GM21381 (cell line): ENCODE results near the gene LRRC55.

ENCODE experiments used
- ATAC-seq: cut with Tn5 transposase; IDR thresholded peaks from one replicate; pipeline ENCODE4 v1.9.1; 2021; ENCODE audit warnings: mild to moderate bottlenecking, moderate library complexity; ENCODE audit not compliant: unreplicated experiment

The LRRC55 gene

DNA sequence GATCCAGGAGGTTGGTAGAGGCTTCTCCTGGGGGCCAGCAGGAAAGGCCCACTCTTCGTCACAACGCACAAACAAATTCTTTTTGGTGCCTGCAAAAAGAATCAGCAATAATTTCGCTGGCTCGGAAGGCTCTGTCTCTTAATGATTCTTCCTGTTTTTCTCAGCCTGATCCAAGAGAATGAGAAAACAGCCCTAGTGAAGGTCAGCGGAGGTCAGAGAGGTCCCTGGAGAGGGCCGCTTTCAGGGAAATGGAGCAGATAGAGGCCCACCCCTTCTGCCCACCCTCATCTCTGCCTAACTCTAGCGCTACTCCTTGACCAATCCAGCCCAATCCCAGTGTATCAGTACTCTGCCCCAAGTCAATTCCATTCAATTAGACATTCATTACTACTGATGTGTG, 19.2 kb downstream of the LRRC55 start:
- no peak for ATAC-seq

DNA sequence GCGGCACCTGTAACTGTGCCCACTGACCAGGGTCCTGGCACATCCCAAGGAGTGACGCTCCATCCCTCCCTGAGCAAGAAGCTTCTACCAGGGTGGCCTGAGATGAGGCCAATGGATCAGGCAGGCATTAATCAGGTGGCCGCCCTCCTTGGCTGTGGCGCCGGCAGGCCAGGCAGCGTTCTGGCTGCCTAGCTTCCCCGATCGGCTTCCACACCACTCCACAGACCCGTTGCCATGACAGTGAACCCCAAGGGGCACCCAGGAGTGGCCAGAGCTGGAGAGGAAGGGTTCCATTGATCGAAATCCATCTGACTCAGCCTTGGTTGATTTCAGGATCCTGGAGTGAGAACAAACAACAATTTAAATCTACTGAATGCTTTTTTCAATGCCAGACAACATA, 20.5 kb downstream of the LRRC55 start:
- no peak for ATAC-seq

DNA sequence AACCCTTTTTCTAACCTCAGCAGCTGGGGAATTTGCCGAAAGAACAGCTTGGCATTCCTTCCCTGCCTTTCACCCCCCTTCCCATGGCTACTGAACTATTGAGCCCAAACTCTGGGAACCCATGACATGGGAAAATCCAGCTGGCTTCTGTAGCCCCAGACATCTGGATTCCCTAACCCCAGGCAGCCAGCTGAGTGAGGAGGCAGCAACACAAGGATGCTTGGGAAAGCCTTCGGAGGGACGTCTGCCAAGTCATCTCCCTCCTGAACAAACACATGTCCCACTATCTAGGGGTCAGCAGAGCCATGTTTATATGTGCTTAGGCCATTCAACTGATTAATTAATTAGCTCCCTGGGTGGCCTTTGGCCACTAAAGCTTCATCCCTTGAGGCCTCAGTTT, 21.6 kb downstream of the LRRC55 start:
- no peak for ATAC-seq

DNA sequence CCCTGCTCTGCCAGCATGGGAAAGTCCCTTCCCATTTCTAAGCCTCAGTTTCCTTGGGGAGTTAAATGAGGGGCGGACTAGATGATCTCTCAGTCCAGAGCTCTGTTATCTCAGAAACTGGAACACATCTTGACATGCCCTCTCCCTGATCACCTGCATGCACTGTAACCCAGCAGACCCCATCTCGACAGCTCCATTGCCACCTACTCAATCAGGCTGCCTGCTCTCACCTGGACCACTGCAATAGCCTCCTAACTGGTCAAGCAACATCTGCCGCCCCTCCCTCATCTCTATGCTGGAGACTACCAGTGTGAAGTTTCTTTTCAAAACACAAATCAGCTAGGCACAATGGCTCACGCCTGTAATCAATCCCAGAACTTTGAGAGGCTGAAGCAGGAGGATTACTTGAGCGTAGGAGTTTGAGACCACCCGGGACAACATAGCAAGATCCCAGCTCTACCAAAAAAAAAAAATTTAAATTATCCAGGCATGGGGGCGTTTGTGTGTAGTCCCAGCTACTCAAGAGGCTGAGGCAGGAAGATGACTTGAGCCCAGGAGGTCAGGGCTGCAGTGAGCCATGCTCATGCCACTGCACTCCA, 22.2 kb downstream of the LRRC55 start:
- ATAC-seq, result no peak

DNA sequence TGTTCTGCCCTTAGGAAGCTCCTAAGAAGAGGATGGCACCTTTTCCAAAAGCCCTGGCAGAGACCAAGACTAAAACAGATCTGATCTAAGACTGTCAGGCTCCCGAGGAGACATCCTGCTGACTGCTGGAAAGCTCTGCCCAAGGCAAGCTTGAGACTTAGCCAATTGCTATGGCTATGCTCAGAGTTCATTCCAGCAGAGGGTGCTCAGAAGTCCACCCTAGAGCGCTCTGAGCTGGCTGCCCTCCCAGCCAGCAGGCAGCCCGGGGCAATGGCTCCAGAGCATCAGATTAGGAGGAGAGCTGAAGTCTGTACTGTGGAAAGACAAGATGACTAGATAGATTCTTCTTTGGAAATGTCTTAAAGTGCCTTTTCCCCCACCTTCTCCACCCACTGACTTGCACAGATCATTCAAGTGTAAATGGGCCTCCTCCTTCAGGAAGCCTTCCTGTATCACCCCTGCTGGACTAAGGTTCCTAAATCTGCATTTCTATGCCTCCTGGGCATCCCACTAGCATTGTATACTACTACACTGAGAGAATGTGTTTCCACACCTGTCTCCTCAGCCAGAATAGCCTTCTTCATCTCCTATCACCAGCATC, 23.4 kb downstream of the LRRC55 start:
- ATAC-seq, result no peak

DNA sequence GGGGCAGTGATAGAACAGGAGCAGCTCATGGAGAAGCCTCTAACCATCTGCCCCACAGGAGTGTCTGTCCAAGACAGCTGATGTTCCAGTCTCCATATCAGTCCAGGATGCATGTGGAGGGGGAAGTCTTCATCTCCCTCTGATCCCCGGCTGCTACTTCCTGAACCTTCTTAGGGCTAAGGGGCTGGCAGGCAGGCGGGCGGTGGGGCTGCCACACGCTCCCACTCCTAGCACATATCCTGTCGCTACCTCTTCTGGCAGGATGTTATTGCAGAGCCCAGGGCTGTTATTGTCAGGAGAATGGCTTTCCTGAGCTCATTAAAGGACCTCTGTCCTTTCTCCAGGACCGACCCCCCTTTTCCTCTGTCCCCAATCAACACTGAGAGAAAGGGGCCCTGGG, 25.4 kb downstream of the LRRC55 start:
- no peak for ATAC-seq

DNA sequence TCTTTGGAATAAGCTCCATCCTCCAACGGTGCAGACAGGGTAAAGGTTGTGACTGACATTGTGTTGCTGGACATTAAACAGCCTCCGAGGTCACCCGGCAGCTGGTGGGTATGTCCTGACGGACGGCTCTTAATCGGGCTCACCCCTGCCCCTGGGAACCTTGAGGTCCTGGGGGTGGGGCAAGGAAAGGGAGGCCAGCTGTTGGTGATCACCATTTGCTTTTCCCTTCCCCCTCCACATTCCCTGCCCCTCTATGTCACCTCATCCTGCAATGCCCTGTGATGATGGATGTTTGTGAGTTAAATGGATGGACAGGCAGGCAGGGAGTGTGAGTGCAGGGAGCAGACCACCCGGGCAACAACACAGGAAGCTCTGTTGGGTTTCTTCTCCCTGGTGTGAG, 29.0 kb downstream of the LRRC55 start:
- ATAC-seq, result no peak

DNA sequence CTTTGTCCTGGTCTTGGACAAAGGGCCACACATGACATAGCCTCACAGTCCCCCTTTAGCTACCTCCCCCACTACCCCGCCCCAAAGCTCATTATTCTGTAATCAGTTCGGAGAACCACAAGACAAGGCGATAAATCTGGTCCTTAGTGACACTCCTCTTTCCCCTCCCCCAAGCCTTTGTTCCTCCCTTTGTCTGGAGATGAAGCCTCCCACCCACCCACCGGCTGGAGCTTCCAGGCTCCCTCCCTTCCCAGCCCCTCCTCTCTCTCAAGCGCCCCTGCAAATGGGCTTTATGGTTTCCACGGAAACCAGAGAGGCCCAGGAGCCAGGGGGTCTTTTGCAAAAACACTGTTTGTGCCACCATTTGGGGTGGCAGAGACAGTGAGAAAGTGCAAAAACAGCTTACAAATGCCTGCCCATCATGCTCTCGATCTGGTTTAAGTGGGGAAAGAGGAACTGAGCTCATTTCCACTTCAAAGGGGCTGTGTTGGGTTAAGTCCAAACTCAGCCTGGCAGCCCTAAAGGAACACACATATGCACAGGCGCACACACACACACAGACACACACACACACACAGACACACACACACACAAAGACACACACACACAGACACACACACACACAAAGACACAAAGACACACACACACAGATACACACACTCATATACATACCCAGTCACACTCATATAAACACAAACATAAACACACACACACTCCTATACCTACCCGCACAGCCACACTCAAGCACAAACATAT, 31.8 kb downstream of the LRRC55 start:
- no peak for ATAC-seq

DNA sequence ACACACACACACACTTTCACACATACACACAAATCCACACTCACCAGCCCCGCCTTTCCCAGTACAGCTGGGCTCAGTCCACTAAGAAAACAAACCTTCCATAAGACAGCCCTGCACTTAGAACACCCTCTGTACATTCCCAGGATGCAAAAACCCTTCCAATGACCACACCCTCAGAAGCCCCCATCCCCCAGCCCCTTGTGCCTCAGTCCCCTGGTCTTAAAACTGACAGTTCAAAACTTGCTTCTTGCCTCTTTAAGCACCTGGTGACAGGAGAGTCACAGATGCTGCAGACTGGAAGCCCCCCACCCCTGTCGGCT, 32.3 kb downstream of the LRRC55 start:
- no peak for ATAC-seq

DNA sequence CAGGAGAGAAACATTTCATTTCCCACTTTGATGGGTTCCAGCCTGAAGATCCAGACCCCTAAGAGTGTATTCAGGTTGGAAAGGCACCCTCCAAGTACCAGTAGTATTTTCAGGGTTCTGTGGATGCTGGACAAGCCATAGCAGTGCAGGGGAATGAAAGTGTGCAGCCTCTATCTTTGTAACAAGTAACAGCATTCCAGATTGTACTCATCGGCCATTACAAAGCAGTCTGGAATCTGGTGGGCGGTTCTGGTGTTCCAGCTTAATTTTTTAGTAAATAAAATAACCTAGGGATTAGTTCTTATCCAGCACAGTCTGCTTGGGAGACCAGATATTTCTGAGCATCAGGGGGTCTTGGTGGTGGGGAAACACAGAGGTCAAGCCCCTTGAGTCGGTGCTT, 32.7 kb downstream of the LRRC55 start:
- no peak for ATAC-seq

DNA sequence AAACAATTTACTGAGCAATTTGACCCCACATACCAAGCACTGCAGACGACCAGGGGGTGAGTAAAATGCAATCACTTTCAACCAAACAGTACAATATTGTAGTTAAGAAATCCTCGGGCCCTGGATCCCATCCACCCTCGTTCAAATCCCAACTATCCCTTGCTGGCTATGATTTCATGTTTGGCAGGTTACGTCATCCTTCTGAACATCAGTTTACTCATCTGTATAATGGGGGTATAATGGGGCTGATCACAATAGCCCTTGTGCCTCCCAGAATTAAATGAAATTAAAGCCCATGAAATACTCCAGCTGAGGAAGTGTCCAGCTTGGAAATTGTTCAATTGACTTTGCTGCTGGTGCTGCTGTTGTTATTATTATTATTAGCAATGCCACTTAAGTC, 34.7 kb downstream of the LRRC55 start:
- no peak for ATAC-seq

DNA sequence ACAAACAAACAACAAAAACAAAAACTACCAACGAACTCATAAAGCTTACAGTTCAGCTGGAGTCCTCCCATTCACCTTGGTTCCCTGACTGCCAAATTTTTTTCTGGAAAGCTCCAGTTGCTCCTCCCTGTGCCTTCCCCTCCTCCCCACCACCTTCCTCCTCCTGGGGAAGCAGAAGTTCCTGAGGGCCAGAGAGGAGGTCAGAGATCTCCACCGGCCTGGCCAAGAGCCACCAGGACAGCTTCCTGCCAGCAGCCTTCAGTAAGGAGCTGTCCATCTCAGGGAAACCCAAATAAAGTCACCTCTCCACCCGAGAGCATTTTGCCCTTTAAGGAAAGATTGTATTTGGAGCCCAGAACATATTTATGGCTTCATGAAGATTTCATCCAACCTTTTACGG, 35.3 kb downstream of the LRRC55 start:
- no peak for ATAC-seq

DNA sequence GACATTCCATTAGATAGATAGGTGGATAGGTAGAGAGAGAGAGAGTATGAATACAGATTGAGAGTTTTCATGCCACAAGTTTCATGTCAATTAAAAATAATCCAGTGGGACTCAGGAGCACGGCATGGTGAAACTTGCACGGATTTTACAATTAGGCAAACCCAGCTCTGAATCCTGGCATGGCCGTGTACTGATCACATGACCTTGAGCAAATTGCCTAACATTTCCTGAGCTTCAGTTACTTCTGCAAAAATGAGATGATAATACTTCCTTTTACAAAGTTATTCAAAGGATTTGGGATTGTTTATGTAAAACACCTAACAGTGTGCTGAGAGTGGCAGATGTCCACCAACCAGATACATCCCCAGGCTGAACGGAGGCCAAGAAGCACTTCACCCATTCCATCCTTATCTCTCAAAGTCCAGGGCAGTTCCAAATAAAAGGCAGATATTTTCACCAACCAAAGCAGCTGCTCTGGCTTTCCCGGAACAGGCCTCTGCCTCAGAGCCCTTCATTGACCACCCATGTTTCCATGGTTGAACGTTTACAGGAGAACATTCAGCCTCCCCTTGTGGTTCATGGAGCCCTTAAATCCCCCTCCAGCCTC, 37.4 kb downstream of the LRRC55 start:
- no peak for ATAC-seq

DNA sequence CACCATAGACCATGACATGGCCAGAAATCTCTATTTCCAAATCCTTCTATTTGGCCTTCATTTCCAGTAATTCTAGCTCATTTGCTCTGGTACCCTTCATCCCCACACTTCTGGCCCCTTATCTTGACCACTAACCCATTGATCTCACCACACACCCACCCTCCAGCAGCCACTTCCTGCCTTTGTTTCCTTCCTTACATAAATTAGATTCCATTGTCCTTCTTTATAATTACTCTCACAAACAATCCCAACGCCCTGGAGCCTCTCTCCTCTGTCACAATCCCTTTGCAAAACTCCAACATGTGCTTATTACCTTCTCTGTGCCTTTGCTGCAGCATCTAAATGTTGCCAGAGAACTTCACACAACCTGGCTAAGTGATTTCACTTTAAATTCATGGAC, 40.5 kb downstream of the LRRC55 start:
- ATAC-seq, result no peak

DNA sequence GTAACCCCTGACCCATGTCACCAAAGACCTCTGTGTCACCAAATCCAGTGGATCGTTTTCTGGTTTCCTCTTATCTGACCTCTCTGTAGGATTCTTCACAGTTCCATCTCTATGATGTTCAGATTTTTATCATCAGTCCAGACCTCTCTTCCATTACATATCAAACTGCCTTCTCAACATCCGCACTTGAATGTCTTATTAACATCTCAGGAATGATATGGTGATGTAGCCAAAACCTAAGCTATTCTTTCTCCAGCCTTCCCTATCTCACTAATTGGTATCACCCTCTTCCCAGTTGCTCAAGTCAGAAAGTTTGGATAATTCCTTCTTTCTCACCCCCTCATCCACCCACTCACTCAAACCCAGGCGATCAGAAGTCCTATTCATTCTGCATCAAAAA, 41.8 kb downstream of the LRRC55 start:
- no peak for ATAC-seq

DNA sequence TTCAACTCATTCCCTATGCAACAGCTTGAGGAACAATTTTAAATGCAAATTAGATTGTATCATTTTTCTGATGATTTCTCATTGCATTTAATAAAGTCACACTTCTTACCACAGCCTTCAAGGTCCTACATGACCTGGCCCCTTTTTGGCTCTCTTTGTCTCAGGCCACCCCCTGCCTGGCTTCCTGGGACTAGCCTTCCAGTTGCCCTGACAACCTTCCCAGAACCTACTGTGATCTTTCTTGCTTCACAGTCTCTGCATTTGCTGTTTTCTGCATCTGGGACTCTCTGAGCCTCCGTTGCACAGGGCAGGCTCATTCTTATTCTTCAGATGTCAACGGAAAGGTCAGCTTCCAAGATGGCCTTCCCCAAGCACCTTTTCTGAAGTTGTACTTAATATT, 42.4 kb downstream of the LRRC55 start:
- ATAC-seq, result no peak

DNA sequence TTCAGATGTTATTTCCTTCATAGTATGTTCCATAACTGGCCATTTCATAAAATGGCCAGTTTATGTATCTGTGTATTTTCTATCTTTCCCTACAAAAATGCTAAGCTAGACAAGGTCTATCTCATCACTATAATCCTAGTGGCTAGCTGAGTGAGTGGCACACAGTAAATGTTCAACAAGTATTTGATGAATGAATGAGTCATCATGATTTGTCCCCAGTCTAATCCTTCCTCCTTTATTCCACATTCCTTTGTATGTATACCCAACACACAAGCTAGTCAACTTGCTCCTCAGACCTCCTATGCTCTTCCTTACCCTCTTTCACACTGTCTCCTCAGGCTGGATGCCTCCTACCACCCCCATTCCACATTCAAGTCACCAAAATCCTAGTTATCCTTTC, 42.8 kb downstream of the LRRC55 start:
- no peak for ATAC-seq

DNA sequence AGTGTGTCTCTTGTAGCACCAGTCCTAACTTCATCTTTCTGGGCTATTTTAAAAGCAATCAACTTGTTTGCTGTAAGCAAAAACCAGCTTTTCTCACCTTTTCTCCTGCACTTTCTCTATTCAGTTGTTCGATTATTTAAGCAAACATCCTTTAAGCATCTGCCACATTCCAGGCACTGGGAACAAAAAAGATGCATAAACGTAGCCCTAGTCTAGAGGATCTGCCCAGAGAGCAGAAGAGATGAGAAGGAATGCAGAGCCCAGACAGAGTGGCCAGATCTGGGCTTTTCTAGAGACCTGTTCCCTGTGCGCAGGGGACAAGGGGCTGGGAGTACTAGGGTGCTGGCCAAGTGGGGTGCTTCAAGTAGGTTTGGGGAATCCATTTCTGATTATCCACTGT, 46.8 kb downstream of the LRRC55 start:
- ATAC-seq, result no peak

DNA sequence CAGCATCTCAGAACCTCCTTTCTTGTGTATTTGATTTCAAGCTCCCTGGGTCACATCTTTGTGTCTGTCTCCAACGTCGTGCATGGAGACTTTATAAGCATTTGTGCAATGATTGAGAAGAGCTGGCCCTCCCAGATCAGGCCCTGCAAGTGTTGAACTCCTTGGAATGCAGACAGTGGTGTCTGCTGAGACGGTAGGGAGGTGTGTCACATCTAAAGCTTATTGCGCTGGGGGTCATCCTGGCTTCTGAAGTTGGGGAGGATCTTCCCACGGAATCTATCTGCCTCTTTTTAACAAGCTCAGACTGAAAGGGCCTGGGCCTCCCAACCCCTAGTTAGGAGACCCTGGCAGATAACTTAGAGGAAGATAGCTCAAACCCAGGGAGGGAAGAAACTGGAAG, 48.6 kb downstream of the LRRC55 start:
- ATAC-seq, result no peak

DNA sequence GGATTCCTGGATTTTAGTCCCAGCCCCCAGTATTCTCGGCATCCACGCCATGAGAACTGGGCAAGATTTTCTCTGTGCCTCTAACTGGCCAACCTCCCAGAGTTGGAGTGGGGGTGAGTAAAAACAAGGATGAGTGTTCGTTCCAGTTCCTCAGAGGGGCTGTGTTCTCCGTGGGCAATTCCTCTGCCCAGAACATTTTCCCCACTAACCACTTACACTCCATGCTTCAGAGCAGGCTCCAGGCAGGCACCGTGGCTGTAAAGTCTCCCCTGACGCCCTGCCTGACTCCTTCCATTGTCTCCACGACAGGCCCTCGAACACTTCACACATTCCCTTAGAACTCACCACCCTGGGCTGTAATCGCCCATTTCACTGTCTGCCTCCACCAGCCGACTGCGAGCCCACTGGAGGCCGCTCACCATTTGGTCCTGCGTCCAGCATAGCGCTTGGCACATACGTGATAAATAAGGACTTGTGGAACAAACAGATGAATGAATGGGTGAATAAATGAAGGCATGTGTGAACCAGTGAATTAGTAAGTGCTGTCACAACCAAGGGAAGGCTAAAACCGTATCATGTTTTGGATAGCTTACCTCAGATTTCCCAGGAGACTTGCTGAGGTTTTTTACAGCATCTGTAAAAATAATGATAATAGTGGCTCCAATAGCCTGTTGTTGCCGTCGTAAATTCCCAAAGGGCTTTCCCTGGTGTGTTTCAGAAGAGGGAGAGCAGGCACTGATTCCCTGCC, 49.2 kb downstream of the LRRC55 start:
- no peak for ATAC-seq

DNA sequence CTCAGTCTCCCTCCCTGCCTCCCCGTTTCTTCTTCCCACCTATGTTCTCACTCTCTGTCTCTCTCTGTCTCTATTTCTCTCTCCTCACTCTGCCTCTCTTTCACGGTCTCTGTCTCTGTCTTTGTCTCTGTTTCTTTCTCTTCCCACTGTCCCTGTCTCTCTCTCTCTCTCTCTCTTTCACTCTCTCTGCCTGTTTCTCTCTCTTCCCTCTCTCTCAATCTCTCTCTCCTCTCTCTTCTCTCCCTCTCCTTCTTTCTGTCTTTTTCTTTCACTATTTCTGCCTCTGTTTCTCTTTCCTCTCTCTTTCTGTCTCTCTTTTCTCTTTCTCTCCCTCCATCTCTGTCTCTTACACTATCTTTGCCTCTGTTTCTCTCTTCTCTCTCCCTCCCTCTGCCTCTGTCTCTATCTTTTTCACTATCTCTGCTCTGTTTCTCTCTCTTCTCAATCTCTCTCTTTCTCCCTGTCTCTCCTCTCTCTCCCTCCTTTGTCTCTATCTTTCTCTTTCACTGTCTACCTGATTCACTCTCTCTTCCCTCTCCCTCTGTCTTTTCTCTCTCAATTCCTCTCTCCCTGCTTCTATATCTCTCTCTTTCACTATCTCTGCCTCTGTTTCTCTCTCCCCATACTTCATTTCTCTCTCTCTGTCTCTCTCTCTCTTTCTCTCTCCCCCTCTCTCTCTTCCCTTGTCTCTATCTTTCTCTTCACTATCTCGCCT, 49.9 kb downstream of the LRRC55 start:
- ATAC-seq, result no peak
